Measurements from ENCODE around the gene SNAPIN. TPM values are rescaled to one million over a fixed set of nuclear protein-coding genes. Genes with fewer than 3 reads are reported as not detected.

SNAPIN gene
- total and polyA plus RNA-seq, 9 of the 15 experiments (the other 6 are each of a cell fraction or from before 2014, with no cell fraction given) = 11.2 to 43.9 (median 32.3) TPM

GRCh38 chr1:153658400-153659174, at the start of gene SNAPIN (continued):
- TF ChIP-seq MAFG (tag; conservative IDR thresholded peaks at IDR 0.05) = no peak
- no peak for TF ChIP-seq MAX (CRISPR knock-in tag; IDR thresholded peaks at IDR 0.05)
- TF ChIP-seq NELFE (IDR thresholded peaks at IDR 0.05; ENCODE audit: insufficient read depth, insufficient read length) = no peak
- no peak for TF ChIP-seq HMG20B (CRISPR knock-in tag; IDR thresholded peaks at IDR 0.05)
- TF ChIP-seq E4F1 (CRISPR knock-in tag; IDR thresholded peaks at IDR 0.05; ENCODE audit: borderline replicate concordance) = no peak
- no peak for TF ChIP-seq ZNF785 (CRISPR knock-in tag; IDR thresholded peaks at IDR 0.05)
- TF ChIP-seq ZNF175 (CRISPR knock-in tag; IDR thresholded peaks at IDR 0.05; ENCODE audit: low read depth) = 0 out of 2 replicates have a peak, but pooled peaks have one; percentile 64
- TF ChIP-seq LEF1 (IDR thresholded peaks at IDR 0.05) = no peak
- TF ChIP-seq U2AF2 (optimal IDR thresholded peaks at IDR 0.05; ENCODE audit: low read depth, low read length) = no peak
- no peak for TF ChIP-seq TFE3 (CRISPR knock-in tag; IDR thresholded peaks at IDR 0.05)
- no peak for TF ChIP-seq BMI1 (IDR thresholded peaks at IDR 0.05; ENCODE audit: low read length)
- no peak for TF ChIP-seq ZNF41 (CRISPR knock-in tag; conservative IDR thresholded peaks at IDR 0.05)
- no peak for TF ChIP-seq FOXJ3 (CRISPR knock-in tag; IDR thresholded peaks at IDR 0.05)
- TF ChIP-seq DEAF1 (CRISPR knock-in tag; IDR thresholded peaks at IDR 0.05) = no peak
- no peak for TF ChIP-seq SRSF9 (IDR thresholded peaks at IDR 0.05; ENCODE audit: borderline replicate concordance, low read depth, low read length)
- no peak for TF ChIP-seq HOMEZ (CRISPR knock-in tag; IDR thresholded peaks at IDR 0.05)
- TF ChIP-seq KLF1 (tag; IDR thresholded peaks at IDR 0.05) = no peak
- no peak for TF ChIP-seq ZNF224 (CRISPR knock-in tag; IDR thresholded peaks at IDR 0.05)
- TF ChIP-seq HDGF (IDR thresholded peaks at IDR 0.05) = no peak
- peak; percentile 21; the same call in 1 of the 2 replicates for TF ChIP-seq SIN3B (IDR thresholded peaks at IDR 0.05; ENCODE audit: low read depth)
- TF ChIP-seq SP2 (IDR thresholded peaks at IDR 0.05; ENCODE audit: extremely low read depth, low read depth, low read length, poor library complexity, severe bottlenecking) = no peak
- no peak for TF ChIP-seq HMG20A (CRISPR knock-in tag; conservative IDR thresholded peaks at IDR 0.05)

Data from K562 (cell line).